Activated T-helper 1 cell treated with Interleukin-2 at 50 U/mL for 16 hours (primary cell): ENCODE data around the gene DDX47.
"Not testable (repeated sequence)": the region's sequence is repeated elsewhere in the genome, so short reads cannot be mapped to it uniquely, and the experiment has no call there.

ENCODE experiments used
- DNase-seq: peaks from one replicate; pipeline ENCODE4 v3.0.0-alpha.2; 2020; ENCODE audit warnings: low read depth

The DDX47 gene

DNA sequence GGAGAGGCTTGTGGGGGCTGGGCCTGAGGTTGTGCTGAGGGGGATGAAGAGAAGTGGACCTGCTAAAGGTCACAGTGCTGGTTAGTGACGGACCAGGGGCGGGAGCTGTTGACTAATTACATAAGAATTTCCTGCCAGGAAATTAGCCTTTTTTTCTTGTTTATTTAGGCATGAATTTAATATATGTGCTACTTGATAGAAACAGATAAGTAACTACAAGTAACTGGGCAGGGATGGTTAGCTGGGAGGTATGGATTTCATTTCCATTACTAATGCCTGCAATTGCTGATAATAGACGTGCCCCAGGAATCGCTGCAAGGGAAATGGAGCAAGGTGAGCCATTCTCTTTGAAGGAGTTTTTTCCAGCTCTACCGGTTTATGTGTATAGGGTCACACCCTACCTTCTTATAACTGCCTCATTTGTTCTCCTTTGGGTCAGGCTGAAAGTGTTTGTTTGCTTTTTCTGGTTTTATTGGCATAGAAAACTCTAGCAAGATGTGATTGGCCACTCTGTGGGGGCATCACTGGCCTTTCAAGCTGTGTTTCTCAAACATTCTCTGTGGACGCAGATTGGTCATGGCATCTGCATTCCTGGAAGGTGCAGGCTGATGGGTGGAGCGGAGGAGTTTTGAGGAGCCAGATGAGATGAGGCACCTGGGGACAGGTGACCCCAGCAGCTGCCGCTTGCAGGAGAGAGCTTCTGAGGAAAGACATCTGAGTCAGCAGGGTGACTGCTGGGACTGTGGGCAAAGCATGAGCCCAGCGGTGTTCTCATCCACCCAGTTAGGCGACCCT, 59.2 kb downstream of the DDX47 start:
- no peak for DNase-seq

DNA sequence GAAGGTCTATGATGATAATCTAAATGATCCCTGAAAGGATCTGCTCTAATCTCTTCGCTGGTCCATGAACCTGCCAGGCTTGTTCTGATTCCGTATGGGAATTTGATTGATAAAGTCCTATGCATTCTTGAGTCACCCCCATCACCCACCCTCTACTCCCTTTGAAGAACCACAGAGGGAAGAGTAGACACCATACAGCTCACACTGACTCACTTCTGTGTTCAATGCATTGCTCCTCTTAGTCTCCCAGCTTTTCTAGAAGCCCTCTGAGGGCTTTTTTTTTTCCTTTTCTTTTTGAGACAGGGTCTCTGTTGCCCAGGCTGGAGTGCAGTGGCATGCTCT, 59.8 kb downstream of the DDX47 start:
- no peak for DNase-seq

DNA sequence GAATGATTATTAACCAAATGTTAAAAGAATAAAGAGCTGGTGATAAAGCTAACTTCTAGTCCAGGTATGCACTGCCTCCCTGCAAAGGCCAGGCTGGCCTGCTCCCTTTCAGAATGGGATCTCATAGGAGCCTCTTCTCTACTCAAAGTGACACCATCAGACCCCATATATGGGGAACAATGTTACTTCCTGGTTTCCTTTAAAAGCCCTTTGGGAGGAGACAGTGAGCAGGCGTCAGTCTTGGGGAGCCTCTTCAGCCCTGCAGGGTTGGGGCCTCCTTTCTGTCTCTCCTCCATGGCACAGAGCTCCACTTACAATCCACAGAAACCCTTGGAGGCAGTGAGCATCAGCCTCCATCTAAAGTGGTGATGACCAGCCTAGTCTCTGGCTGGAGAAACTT, 60.9 kb downstream of the DDX47 start:
- no peak for DNase-seq

DNA sequence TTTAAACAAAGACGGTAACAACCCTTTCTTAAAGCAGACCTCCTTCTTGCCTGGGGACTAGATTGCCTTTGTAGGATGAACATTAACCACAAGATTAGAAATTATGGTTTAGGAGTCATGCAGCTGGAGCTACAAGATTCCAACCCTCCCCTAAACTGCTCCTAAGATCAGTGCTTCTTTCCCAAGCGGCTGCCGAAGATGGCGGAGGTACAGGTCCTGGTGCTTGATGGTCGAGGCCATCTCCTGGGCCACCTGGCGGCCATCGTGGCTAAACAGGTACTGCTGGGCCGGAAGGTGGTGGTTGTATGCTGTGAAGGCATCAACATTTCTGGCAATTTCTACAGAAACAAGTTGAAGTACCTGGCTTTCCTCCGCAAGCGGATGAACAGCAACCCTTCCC, 62.2 kb downstream of the DDX47 start:
- not testable (repeated sequence) for DNase-seq

DNA sequence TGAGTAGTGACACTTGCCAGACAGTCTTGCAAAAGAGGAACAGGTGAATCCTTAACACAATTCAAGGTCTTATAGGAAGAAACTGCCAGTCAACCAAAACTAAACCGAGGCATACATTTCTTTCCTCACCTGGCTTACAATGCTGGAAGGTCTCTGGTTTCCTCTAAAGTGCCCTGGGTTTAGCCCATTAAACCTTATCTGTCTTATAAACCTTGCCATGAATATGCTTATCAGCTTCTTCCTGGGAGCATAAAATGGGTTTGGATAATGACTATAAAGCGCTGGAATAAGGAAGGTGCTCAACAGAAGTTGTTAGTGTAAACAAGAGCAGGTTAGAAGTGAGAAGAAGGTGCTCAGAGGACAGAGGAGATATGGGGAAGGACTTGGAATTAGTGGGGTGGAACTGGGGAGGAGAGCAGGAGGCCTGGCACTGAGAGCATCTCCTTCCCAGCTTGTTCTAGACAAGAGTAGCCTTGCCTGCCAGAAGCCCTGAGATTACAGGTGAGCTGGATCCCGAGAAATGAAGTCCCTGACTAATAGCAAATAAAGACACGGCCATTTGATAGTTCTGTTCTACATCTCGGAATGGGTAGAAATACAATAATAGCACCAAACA, 64.1 kb downstream of the DDX47 start:
- no peak for DNase-seq

DNA sequence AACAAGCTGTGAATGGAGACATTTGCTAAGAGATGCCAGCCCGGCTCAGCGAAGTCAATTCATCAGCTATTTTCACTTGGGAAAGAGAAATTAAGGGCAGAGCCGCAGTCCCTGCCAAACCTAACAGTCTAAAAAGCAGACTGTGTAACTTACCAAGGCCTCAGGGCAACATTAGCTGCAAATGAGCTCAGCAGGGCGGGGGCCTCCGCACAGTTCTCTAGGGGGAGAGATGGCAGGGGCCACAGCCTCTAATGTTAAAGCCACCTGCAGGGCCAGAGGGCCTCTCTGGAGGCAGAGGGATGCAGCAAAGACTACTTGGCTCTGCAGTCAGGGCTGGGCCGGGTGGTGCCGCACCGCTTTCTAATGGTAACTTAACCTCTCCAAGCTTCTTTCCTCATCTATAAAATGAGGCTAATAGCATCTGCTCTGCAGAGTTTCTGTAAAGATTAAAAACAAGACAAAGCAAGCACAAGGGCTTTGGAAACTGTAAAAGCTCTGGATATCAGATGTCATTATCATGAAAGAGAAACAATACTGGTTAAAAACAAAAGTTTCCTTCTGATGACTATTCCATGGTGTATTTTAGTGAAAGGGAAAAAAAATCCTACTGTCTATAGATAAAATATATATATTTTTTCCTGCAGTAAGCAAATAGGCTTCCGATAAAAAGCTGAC, 64.8 kb downstream of the DDX47 start:
- DNase-seq, result no peak
